Muscle of back (tissue), 13 donors: Measurements from ENCODE around the gene RBM42. TPM values are rescaled to one million over a fixed set of nuclear protein-coding genes. Genes with fewer than 3 reads are reported as not detected.
A peak's percentile ranks its signal among the peaks of the same experiment; 100 is the strongest.
"Not testable (repeated sequence)": the region's sequence is repeated elsewhere in the genome, so short reads cannot be mapped to it uniquely, and the experiment has no call there.

ENCODE experiments used
- DNase-seq, 3 donors: peaks; one replicate each; pipeline versions ENCODE4 v3.0.0 to v3.0.0-alpha.2; 2013
- long read RNA-seq, 9 donors: transcript quantifications; one replicate each; lab custom pipeline, GENCODE V29; 2026
- polyA plus RNA-seq, 10 donors: library from polyadenylated mRNA; unstranded; fragments of 120-200 nt; gene quantifications; one replicate each; pipeline ENCODE4 v1.2.1, GENCODE V29; 2013; ENCODE audit not compliant: insufficient read length in 10 of 10

Gene RBM42, protein sequence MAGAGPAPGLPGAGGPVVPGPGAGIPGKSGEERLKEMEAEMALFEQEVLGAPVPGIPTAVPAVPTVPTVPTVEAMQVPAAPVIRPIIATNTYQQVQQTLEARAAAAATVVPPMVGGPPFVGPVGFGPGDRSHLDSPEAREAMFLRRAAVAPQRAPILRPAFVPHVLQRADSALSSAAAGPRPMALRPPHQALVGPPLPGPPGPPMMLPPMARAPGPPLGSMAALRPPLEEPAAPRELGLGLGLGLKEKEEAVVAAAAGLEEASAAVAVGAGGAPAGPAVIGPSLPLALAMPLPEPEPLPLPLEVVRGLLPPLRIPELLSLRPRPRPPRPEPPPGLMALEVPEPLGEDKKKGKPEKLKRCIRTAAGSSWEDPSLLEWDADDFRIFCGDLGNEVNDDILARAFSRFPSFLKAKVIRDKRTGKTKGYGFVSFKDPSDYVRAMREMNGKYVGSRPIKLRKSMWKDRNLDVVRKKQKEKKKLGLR
- 10 to 100 TPM; 30.4 to 55.8 (median 38.3) TPM for polyA plus RNA-seq
- long read RNA-seq, donor 1, transcript RBM42-201 (10 exons, 1,680 nt) = major isoform, 16 of 30 reads
- long read RNA-seq, donor 1, partial matches to known transcripts = 0 of 30 reads
- long read RNA-seq, donor 1, other reads (novel, unspliced or antisense) = 13 of 30 reads
- long read RNA-seq, donor 2, transcript RBM42-201 (10 exons, 1,680 nt) = major isoform, 10 of 15 reads
- long read RNA-seq, donor 2, partial matches to known transcripts = 0 of 15 reads
- long read RNA-seq, donor 2, other reads (novel, unspliced or antisense) = 5 of 15 reads
- long read RNA-seq, donor 3 = 0 reads
- long read RNA-seq, donor 4, transcript RBM42-201 (10 exons, 1,680 nt) = major isoform, 7 of 24 reads
- long read RNA-seq, donor 4, partial matches to known transcripts = 0 of 24 reads
- long read RNA-seq, donor 4, other reads (novel, unspliced or antisense) = 15 of 24 reads
- long read RNA-seq, donor 5, transcript RBM42-201 (10 exons, 1,680 nt) = major isoform, 10 of 49 reads
- long read RNA-seq, donor 5, partial matches to known transcripts = 28 of 49 reads
- long read RNA-seq, donor 5, other reads (novel, unspliced or antisense) = 10 of 49 reads
- long read RNA-seq, donor 6, transcript RBM42-201 (10 exons, 1,680 nt) = major isoform, 6 of 30 reads
- long read RNA-seq, donor 6, partial matches to known transcripts = 6 of 30 reads
- long read RNA-seq, donor 6, other reads (novel, unspliced or antisense) = 15 of 30 reads
- long read RNA-seq, donor 7, transcript RBM42-201 (10 exons, 1,680 nt) = major isoform, 7 of 22 reads
- long read RNA-seq, donor 7, partial matches to known transcripts = 0 of 22 reads
- long read RNA-seq, donor 7, other reads (novel, unspliced or antisense) = 14 of 22 reads
- long read RNA-seq, donor 8, transcript RBM42-201 (10 exons, 1,680 nt) = major isoform, 12 of 29 reads
- long read RNA-seq, donor 8, partial matches to known transcripts = 6 of 29 reads
- long read RNA-seq, donor 8, other reads (novel, unspliced or antisense) = 9 of 29 reads
- long read RNA-seq, donor 9 = 0 reads

DNA sequence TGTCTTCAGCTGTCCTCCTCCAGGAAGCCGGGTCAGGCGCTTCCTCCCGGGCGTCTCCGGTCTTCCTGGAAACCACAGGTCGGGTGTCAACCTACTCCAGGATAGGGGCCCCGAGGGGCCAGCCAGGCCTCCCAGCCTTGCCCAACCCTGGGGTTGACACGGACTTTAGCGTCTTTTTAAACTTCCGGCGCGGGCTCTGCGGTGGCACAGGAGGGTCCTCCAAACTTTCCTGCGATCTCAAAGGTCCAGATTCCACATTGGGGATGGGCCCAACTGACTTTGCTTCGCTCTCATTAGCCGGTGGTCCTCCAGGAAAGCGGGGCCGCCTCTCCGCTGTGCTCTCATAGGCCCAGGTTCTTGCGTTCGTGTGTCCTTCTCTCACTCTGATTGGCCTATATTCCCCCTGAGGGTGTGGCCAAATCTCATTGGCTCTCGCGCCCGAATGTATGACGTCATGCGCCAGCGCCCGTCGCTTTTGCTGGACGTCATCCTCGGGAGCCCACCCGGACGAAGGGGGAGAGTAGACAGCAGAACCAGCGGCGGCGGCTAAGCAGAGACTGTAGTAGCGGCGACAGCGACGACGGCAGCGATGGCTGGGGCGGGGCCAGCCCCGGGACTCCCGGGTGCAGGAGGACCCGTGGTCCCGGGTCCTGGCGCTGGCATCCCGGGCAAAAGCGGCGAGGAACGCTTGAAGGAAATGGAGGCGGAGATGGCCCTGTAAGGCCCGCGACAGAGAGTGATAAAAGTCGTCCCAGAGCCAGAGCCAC lies at the start of gene RBM42:
RBM42 (plus strand) TSS at position 472 of the 767 bp plus-strand sequence; CDS start at position 590, 118 bp downstream.
- peak; percentile 99 to 100 (median 99) for DNase-seq

DNA sequence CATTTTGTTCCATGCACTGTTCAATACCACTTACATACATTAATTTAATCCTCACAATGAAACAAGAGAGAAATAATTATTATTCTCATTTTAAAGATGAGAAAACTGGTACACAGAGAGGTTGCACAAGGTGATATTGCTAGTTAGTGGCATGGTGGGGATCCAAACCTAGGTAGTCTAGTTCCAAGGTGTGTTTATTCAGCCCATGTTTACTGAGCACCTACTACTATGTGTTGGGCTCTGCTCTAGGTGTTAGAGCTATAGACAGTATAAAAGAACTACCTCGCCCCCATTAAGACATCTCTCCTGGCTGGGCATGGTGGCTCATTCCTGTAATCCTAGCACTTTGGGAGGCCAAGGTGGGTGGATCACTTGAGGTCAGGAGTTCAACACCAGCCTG lies 46.1 kb upstream of the RBM42 start:
- no peak for DNase-seq

DNA sequence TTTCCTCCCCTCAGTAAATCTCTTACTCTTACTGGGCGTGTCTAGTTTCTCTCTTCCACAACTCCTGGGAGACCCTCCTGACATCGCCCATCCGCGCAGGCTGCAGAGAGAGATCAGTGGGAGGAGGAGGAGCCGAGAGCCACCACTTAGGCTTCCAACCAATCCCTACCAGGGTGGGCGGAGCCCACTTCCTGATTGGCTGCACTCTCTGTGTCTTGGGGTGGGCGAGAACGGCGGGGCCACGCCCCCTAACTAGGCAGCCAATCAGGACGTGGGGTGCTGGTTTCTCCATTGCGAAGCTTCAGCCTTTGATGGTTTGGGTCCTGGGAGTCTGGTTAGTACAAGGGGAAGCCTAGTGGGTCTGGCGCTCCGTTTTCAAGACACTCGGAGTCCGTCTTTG lies 43.0 kb upstream of the RBM42 start, which contains the start of gene PMIS2:
PMIS2 (plus strand) TSS at position 326 of the 400 bp plus-strand sequence. CDS start 87 bp downstream, outside the sequence.
- DNase-seq = no peak

DNA sequence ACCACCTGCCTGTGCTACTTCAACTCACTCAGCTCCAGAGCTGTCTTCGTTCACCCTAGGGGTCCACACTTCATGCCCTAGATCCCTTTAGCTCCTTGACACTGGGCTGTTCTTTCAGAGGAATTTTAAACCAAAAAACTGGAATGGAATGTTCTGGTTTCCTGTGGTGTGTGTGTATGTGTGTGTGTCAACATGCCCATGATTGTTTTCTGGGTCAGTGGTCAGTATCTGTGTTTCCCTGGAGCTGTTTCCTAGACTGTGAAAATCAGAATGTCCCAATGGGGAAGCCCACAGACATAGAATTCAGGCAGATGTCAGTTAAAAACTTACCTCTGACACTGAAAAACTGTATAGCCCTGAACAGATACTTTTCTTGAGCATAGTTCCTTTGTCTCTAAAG lies 41.5 kb upstream of the RBM42 start:
- DNase-seq = no peak

DNA sequence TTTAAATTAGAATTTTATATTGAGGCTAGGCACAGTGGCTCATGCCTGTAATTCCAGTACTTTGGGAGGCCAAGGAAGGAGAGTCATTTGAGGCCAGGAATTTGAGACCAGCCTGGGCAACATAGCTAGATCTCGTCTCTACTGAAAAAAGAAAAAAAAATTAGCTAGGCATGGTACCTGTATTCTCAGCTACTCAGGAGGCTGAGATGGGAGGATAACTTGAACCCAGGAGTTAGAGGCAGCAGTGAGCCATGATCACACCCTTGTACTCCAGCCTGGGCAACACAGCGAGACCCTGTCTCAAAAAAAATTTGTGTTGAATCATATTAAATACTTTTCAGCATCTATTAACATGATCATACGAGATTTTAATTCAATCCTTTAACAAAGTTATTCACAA lies 38.0 kb upstream of the RBM42 start:
- no peak for DNase-seq

DNA sequence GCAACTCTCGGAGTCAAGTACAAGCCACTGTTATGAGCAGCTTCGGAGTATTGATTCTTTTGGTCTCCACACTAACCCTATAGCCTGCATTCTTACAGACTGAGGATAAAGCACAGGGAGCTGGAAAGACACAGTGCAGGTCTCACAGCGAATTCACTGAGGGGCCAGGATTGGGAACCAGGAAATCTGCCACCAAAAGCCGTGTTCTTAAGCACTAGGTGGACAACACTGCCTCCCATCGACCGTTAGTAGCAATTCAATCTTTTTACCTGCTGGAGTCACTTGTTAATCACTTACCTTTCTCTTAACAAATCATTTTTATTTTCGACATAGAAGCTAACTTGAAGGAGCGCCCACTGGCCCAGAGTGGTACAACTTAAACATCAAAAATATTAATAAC lies 36.6 kb upstream of the RBM42 start:
- DNase-seq = peak in 2 of 3 donors; percentile 16 to 58

DNA sequence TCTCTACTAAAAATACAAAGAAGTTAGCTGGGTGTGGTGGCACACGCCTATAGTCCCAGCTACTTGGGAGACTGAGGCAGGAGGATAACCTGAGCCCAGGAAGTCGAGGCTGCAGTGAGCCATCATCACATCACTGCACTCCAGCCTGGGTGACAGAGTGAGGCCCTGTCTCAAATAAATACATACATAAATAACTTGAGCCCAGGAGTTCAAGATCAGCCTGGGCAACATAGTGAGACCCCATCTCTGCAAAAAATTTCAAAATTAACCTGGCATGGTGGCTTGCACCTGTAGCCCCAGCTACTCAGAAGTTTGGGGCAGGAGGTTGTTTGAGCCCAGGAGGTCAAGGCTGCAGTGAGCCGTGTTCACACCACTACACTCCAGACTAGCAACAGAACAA lies 33.8 kb upstream of the RBM42 start:
- not testable (repeated sequence) for DNase-seq

DNA sequence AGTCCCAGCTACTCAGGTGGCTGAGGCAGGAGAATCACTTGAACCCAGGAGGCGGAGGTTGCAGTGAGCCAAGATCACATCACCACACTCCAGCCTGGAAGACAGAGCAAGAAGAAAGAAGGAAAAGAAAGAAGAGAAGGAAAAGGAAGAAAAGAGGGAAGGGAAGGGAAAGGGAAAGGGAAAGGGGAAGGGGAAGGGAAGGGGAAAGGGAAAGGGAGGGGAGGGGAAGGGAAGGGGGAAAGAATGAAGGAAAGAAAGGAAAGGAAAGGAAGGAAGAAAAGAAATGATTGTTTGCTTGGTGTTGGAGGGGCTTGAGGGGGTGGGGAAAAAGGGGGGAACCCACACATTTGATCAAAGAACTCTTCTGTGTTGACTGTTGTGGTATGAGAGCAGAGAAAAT lies 32.9 kb upstream of the RBM42 start:
- no peak for DNase-seq

DNA sequence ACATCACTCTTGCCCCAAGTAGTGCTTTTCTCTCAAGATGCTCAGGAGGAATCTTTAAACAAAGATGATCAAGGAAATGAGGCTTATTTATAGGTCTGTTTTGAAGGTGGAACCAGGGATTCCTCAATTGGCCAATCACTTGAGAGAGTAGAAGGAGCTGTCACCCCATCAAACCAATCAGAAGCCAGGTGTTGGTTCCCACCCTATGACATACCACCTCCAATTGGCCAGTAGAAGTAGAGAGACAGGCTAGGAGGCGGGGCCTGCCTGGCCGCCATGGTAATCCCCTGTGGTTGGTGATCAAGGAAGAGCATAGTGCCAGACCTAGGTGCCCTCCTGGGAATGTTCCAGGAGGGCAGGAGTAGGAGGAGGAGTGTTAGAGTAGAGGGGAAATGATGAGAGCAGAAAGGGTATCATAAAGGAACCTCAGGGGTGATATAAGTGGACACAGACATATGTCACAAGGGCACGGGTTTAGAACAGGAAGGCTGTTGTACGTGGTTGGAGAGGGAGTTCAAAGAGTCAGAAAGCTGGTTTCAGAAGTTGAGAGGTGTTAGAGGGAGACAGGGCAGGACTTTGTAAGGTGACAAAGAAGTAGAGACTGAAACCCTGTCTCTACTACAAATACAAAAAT lies 32.4 kb upstream of the RBM42 start:
- DNase-seq = no peak

DNA sequence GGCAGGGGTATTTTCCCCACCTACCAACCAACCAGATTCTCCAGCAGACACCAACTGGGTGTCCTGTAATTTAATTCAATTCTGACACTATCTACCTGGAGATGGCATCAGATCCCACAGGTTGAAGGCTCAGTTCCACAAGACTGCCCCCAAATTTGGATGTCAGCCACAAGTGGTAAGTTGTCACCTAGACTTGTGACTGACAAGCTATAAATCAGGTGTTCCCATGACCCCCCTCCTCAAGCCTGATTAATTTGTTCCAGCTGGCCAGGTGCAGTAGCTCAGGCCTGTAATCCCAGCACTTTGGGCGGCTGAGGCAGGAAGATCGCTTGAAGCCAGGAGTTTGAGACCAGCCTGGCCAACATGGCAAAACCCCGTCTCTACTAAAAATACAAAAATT lies 26.9 kb upstream of the RBM42 start:
- no peak for DNase-seq

DNA sequence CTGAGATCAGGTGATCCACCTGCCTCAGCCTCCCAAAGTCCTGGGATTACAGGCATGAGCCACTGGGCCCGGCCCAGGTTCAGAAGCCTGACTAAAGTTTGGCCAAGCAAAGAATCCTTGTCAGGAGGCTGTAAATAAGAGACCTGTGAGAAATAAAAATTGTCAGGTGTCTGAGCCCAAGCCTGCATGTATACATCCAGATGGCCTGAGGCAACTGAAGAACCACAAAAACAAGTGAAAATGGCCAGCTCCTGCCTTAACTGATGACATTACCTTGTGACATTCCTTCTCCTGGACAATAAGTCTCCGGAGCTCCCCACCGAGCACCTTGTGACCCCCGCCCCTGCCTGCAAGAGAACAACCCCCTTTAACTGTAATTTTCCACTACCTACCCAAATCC lies 24.4 kb upstream of the RBM42 start:
- not testable (repeated sequence) for DNase-seq

DNA sequence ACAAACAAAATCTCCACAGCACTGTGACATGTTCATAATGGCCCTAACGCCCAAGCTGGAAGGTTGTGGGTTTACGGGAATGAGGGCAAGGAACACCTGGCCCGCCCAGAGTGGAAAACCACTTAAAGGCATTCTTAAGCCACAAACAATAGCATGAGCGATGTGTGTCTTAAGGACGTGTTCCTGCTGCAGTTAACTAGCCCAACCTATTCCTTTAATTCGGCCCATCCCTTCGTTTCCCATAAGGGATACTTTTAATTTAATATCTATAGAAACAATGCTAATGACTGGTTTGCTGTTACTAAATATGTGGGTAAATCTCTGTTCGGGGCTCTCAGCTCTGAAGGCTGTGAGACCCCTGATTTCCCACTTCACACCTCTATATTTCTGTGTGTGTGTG lies 21.7 kb upstream of the RBM42 start:
- not testable (repeated sequence) for DNase-seq

DNA sequence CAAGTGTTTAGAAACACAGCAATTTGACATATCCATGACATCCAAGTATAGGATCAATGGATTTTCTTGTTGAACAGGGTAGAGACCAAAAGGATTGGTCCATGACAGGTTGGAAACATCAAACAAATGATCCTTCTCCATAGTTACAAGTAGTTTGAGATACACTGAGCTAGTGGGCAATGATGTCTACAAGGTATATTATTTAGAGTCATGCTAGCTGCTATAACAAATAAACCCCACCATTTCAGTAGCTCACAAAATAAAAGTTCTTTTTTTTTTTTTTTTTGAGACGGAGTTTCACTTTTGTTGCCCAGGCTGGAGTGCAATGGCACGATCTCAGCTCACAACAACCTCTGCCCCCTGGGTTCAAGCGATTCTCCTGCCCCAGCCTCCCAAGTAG lies 21.2 kb upstream of the RBM42 start:
- no peak for DNase-seq

DNA sequence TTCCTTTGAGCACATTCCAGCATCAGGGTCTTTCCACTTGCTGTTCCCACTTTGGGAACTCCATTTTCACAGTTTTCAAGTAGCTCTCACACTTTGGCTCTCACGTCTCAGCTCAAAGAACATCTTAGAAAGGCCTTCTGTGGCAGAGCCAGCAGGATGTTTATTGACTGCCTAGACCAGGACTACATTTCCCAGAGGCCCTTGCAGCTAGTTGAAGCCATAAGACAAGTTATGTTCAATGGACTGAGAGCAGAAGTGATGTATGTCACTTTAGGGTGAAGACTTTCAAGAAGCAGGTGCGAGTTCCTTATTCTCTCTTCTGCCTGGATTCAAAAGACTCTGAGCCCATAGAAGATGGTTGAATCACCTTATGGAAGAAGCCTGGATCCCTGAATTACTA lies 20.6 kb upstream of the RBM42 start:
- no peak for DNase-seq

DNA sequence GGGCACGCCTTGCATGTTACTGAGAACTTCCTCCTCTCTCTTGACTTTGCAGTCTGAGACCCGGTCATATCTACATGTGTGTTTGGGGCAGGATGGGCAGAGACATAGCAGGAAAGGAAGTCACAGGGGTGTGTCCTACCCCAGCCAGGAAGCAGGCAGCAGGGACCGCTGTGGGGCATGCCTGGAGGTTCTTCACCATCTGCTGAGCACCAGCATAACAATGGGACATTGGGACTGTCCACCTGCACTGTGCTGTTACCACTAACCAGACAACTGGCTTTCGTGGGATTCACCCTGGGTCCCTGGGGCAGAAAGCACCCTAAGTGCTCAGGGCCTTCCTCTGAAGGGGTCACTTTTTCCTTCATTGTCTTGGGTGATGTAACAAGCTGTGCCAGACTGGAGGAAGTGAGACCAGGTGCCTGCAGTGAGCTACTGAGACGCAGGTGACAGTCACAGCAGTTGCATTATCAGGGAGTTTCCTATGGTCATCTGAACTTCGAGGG lies 18.9 kb upstream of the RBM42 start:
- no peak for DNase-seq

DNA sequence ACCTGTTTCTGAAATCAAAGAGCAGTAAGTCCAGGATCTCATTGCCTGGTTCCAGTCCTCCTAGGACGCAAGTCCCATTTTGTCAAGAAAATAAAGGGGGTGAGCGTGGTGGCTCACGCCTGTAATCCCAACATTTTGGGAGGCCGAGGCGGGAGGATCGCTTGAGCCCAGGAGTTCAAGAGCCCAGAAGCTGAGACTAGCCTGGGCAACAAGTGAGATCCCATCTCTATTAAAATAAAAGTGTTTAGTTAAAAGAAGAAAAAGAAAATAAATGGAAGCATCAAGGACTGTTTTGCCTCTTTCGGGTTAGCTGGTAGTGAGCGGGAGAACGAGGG lies 16.6 kb upstream of the RBM42 start:
- DNase-seq = no peak

DNA sequence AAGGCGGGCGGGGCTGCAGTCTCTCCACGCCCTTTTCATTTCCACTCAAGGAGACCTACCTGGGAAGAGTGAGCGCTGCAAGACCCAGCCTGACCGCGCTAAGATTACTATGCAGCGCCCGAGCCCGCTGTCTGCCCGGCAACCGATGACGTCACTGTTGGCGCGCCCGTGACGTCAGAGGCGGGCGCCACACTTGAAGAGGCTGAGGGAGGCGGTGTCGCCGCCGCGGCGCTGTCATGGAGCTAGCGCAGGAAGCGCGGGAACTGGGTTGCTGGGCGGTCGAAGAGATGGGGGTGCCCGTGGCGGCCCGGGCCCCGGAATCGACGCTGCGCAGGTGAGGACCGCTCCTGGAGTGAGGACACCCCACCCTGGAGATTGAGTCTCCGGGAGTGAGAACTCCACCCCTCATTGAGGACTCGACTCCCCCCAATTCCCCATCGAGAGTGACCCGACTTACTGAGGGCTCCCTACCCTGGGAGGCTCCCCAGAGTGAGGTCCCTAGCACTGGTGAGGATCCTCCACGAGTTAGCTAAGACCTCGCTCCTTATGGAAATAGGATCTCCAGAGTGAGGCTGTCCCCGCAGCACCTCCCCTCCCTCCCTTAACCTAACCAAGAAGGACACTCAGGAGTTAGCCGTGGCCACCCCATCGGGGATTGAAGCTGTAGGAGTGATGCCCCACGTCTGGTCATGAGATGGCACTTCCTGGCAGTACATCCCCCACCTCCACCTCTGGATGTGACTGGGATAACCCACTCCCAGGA lies 16.1 kb upstream of the RBM42 start, which contains the start of gene HAUS5:
HAUS5 (plus strand) TSS at position 177 of the 763 bp plus-strand sequence; CDS start at position 237, 60 bp downstream.
- peak; percentile 91 to 98 (median 97) for DNase-seq

DNA sequence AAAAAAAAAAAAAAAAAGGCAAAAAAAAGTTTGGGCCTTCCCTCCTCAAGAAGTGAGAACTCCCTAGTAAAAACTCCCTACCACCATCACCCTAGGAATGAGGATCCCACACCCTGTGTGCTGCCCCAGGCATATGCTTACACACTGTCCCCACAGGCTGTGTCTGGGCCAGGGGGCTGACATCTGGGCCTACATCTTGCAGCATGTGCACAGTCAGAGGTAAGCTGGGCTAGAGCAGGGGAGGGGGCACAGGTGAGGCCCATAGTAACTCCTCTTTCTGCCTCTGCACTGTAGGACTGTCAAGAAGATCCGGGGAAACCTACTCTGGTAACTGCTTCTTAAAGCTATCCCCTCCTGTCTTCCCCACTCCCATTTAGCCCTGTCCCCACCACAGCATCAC lies 15.3 kb upstream of the RBM42 start:
- DNase-seq = no peak

DNA sequence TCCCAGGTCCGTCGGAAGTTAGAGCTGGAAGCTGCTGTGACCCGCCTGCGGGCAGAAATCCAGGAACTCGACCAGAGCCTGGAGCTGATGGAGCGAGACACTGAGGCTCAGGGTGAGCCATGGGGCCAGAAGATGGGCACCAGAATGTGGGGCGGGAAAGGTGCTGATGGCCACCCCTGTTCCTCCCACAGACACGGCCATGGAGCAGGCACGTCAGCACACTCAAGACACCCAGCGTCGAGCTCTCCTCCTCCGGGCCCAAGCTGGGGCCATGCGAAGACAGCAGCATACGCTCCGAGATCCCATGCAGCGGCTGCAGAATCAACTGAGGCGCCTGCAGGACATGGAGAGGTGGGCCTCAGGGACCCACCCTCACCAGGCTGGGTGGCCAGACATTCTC lies 13.8 kb upstream of the RBM42 start:
- no peak for DNase-seq
